Pancreas (tissue), 10 donors: Measurements from ENCODE around the gene PSORS1C1. TPM values are rescaled to one million over a fixed set of nuclear protein-coding genes. Genes with fewer than 3 reads are reported as not detected.
A peak's percentile ranks its signal among the peaks of the same experiment; 100 is the strongest.
"Not testable (repeated sequence)": the region's sequence is repeated elsewhere in the genome, so short reads cannot be mapped to it uniquely, and the experiment has no call there.

Experiments used
- ATAC-seq, 4 donors: fragments of 200-7000 bp; cut with Tn5 transposase; one replicate each; pipeline versions ENCODE4 v1.8.0 to v1.9.1; 2020; ENCODE audit warnings: mild to moderate bottlenecking in 4 of 4, moderate library complexity in 4 of 4
- DNase-seq, 6 donors: peaks; one replicate each; pipeline ENCODE4 v3.0.0-alpha.2; 2020
- FAIRE-seq: peaks from 2 replicates; lab custom pipeline; 2012; peaks lifted over from hg19 to GRCh38; lab: Jason Lieb, UNC
- H3K27ac ChIP-seq, 4 donors: fragments of 200-600 bp; sonication (generic); 1 replicate in 3 of 4; 2 replicates in 1 of 4; pipeline versions ENCODE4 v1.5.0 to v1.8.0; 2020
- H3K27me3 ChIP-seq, 4 donors: fragments of 200-600 bp; one replicate each; pipeline ENCODE4 v1.8.0; 2021
- H3K36me3 ChIP-seq, 3 donors: fragments of 200-600 bp; sonication (generic) in 1 of 3; one replicate each; pipeline versions ENCODE4 v1.5.0 to v1.8.0; 2020 to 2021
- H3K4me1 ChIP-seq, 3 donors: fragments of 200-600 bp; one replicate each; pipeline ENCODE4 v1.8.0; 2021
- H3K4me3 ChIP-seq, 4 donors: fragments of 200-600 bp; sonication (generic) in 2 of 4; one replicate each; pipeline versions ENCODE4 v1.5.0 to v1.8.0; 2020 to 2021
- H3K9me3 ChIP-seq, 4 donors: fragments of 200-600 bp; one replicate each; pipeline ENCODE4 v1.8.0; 2021
- WGBS, 2 donors: extraction: QIAGEN DNeasy Blood & Tissue Kit; methylation state at CpG; one replicate each; pipeline ENCODE4 v1.1.7; 2013; 5-methylcytosine and 5-hydroxymethylcytosine counted together
- intact Hi-C, 3 donors: fragments of 100-400 bp; cut with DNase I; formaldehyde crosslinking; loops; one replicate each; pipeline versions ENCODE4 v1.11.1 to v1.14.2; 2022
- polyA plus RNA-seq, 2 donors: library from polyadenylated mRNA; stranded (reverse); fragments of 200-250 nt; gene quantifications; one replicate each; pipeline ENCODE4 v1.2.3, GENCODE V29; 2013
- total RNA-seq, 6 donors: library from RNA; stranded (reverse); fragmentation: NEBNext Ultra II Directional in 4 of 6; extraction: Animal tissue kit (Norgen Biotek cat#: 25700) in 4 of 6; gene quantifications; one replicate each; pipeline versions ENCODE4 v1.2.1 to v1.2.4, GENCODE V29; 2021 to 2023
- TF ChIP-seq, protein P1 (sequence below), 4 donors: fragments of 200-600 bp; sonication (generic) in 3 of 4; IDR thresholded peaks; one replicate each; pipeline versions ENCODE4 v1.5.0 to v1.8.0; 2021; ENCODE audit warnings: antibody characterized with exemption in 4 of 4
- donor health status: healthy with polysubstance abuse.
- donor health status: DM: no; HTN: no; CAD: no; lungs with moderate emphysema.
- donor health status: DM: no; HTN: no; CAD: no.
- donor health status: control.
- donor health status: control.
- donor health status: Bipolar disorder and iron deficiency.
- donor health status: DM: yes; HTN: yes; CAD: no.
- donor health status: DM: no; HTN: no; CAD: no.
- donor health status: DM: no; HTN: no; CAD: no.
- donor health status: DM: yes; HTN: yes; CAD: no.

Gene PSORS1C1
- total and polyA plus RNA-seq, 8 donors = 0.06 to 1.9 (median 0.49) TPM

DNA sequence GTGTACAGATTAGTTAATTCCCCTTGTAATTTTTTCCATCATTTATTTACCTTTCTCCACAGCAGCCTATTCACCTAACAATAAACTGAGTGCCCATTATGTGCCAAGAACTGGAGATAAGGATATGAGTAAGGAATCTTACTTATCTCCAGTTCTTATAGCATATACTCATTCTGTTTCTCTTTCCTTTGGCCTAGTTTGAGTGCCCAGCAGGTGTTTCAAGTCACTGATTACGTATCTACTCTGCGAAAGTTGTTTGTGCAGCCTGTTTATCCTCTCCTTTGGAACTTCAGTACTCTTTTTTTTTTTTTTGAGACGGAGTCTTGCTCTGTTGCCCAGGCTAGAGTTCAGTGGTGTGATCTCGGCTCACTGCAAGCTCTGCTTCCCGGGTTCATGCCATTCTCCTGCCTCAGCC, 73.2 kb downstream of the PSORS1C1 start:
- peaks cover 13 to 30% (median 14%) of the 10 kb centered on the region in 3 donors for H3K4me1 ChIP-seq
- DNase-seq = peak in 2 of 6 donors; percentile 57 to 64
- H3K9me3 ChIP-seq = no peaks in the 10 kb centered on the region
- TF ChIP-seq, protein P1, sequence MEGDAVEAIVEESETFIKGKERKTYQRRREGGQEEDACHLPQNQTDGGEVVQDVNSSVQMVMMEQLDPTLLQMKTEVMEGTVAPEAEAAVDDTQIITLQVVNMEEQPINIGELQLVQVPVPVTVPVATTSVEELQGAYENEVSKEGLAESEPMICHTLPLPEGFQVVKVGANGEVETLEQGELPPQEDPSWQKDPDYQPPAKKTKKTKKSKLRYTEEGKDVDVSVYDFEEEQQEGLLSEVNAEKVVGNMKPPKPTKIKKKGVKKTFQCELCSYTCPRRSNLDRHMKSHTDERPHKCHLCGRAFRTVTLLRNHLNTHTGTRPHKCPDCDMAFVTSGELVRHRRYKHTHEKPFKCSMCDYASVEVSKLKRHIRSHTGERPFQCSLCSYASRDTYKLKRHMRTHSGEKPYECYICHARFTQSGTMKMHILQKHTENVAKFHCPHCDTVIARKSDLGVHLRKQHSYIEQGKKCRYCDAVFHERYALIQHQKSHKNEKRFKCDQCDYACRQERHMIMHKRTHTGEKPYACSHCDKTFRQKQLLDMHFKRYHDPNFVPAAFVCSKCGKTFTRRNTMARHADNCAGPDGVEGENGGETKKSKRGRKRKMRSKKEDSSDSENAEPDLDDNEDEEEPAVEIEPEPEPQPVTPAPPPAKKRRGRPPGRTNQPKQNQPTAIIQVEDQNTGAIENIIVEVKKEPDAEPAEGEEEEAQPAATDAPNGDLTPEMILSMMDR (IDR thresholded peaks at IDR 0.05) = no peak
- WGBS, 2 donors = 25 to 30% methylated on average over 5 of the region's 5 CpGs
- intact Hi-C loops = no loop called here
- no peak overlapping the region for H3K4me3 ChIP-seq
- FAIRE-seq = peak; percentile 29
- H3K27me3 ChIP-seq = no peaks in the 10 kb centered on the region
- H3K27ac ChIP-seq = peak overlapping the region; percentile 88 to 98 (median 94)
- ATAC-seq = peak; percentile 79 to 86 (median 82)
- no peaks in the 10 kb centered on the region for H3K36me3 ChIP-seq

DNA sequence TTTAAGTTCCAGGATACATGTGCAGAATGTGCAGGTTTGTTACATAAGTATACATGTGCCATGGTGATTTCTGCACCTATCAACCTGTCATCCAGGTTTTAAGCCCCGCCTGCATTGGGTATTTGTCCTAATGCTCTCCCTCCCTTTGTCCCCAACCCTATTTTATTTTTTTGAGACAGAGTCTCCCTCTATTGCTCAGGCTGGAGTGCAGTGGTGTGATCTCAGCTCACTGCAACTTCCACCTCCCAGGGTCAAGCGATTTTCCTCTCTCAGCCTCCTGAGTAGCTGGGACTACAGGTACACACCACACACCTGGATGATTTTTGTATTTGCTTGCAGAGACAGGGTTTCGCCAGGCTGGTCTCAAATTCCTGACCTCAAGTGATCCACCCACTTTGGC, 74.6 kb downstream of the PSORS1C1 start:
- ATAC-seq (peak; percentile 4 to 29 (median 12)), DNase-seq (peak in 1 of 6 donors; percentile 23)
- H3K9me3 ChIP-seq, intact Hi-C loops, H3K4me3 ChIP-seq, H3K27me3 ChIP-seq, H3K36me3 ChIP-seq, FAIRE-seq: not testable (repeated sequence)
- Histone ChIP-seq H3K4me1 (peaks cover 13 to 19% (median 14%) of the 10 kb centered on the region in 3 donors), H3K27ac (peak overlapping the region in 3 of 4 donors; percentile 88 to 98 (median 97))
- 42 to 45% methylated on average over 3 of the region's 3 CpGs for WGBS, 2 donors

Other genes with a start within 250 kb of the PSORS1C1 start
- 100 to 1,000 TPM in 4 of 6 donors, 10 to 100 TPM in 2; 92.7 to 160 (median 118) TPM for gene DDR1, start 230.3 kb upstream of the PSORS1C1 start, total RNA-seq
- gene DDR1, start 230.3 kb upstream of the PSORS1C1 start, polyA plus RNA-seq = 100 to 1,000 TPM; 103 to 149 TPM
- gene GTF2H4, start 206.6 kb upstream of the PSORS1C1 start, total RNA-seq = 10 to 100 TPM in 5 of 6 donors, 1 to 10 TPM in 1; 9.4 to 23.2 (median 13.0) TPM
- 10 to 100 TPM; 34.6 to 45.8 TPM for gene GTF2H4, start 206.6 kb upstream of the PSORS1C1 start, polyA plus RNA-seq
- 10 to 100 TPM; 11.3 to 25.8 (median 17.1) TPM for gene VARS2, start 200.6 kb upstream of the PSORS1C1 start, total RNA-seq
- 10 to 100 TPM; 40.4 to 40.6 TPM for gene VARS2, start 200.6 kb upstream of the PSORS1C1 start, polyA plus RNA-seq
- gene SFTA2, start 182.6 kb upstream of the PSORS1C1 start, total RNA-seq = 1 to 10 TPM in 5 of 6 donors, under 1 TPM in 1; 0.83 to 6.6 (median 2.1) TPM
- 10 to 100 TPM; 14.4 to 22.9 TPM for gene SFTA2, start 182.6 kb upstream of the PSORS1C1 start, polyA plus RNA-seq
- 1 to 10 TPM in 1 of 6 donors, under 1 TPM in 1, not detected in 4; 0.09 to 5.6 TPM for gene MUCL3, start 173.8 kb upstream of the PSORS1C1 start, total RNA-seq
- gene MUCL3, start 173.8 kb upstream of the PSORS1C1 start, polyA plus RNA-seq = 1 to 10 TPM in 1 of 2 donors, under 1 TPM in 1; 0.04 to 1.2 TPM
- gene MUC21, start 131.1 kb upstream of the PSORS1C1 start, total RNA-seq = not detected
- under 1 TPM; 0.07 to 0.23 TPM for gene MUC21, start 131.1 kb upstream of the PSORS1C1 start, polyA plus RNA-seq
- gene MUC22, start 104.3 kb upstream of the PSORS1C1 start, total RNA-seq = not detected
- under 1 TPM in 1 of 2 donors, not detected in 1; 0.02 TPM for gene MUC22, start 104.3 kb upstream of the PSORS1C1 start, polyA plus RNA-seq
- not detected for gene C6orf15, start 2.2 kb upstream of the PSORS1C1 start, total RNA-seq
- gene C6orf15, start 2.2 kb upstream of the PSORS1C1 start, polyA plus RNA-seq = not detected
- under 1 TPM in 1 of 6 donors, not detected in 5; 0.06 TPM for gene CDSN, start 5.6 kb downstream of the PSORS1C1 start, total RNA-seq
- gene CDSN, start 5.6 kb downstream of the PSORS1C1 start, polyA plus RNA-seq = under 1 TPM; 0.05 to 0.08 TPM
- gene PSORS1C2, start 24.3 kb downstream of the PSORS1C1 start, total RNA-seq = not detected
- not detected for gene PSORS1C2, start 24.3 kb downstream of the PSORS1C1 start, polyA plus RNA-seq
- 10 to 100 TPM in 5 of 6 donors, 1 to 10 TPM in 1; 6.7 to 19.3 (median 11.3) TPM for gene CCHCR1, start 43.0 kb downstream of the PSORS1C1 start, total RNA-seq
- 10 to 100 TPM; 22.3 to 27.0 TPM for gene CCHCR1, start 43.0 kb downstream of the PSORS1C1 start, polyA plus RNA-seq
- gene TCF19, start 43.8 kb downstream of the PSORS1C1 start, total RNA-seq = 1 to 10 TPM in 5 of 6 donors, under 1 TPM in 1; 0.83 to 2.4 (median 1.8) TPM
- 1 to 10 TPM; 1.9 to 3.4 TPM for gene TCF19, start 43.8 kb downstream of the PSORS1C1 start, polyA plus RNA-seq
- gene POU5F1, start 55.9 kb downstream of the PSORS1C1 start, total RNA-seq = 10 to 100 TPM in 1 of 6 donors, 1 to 10 TPM in 5; 1.1 to 23.6 (median 3.2) TPM
- 10 to 100 TPM in 1 of 2 donors, 1 to 10 TPM in 1; 8.6 to 32.1 TPM for gene POU5F1, start 55.9 kb downstream of the PSORS1C1 start, polyA plus RNA-seq
- gene HLA-C, start 157.3 kb downstream of the PSORS1C1 start, total RNA-seq = 100 to 1,000 TPM; 135 to 297 (median 208) TPM
- 100 to 1,000 TPM; 147 to 160 TPM for gene HLA-C, start 157.3 kb downstream of the PSORS1C1 start, polyA plus RNA-seq
- 1,000 to 10,000 TPM in 1 of 6 donors, 100 to 1,000 TPM in 5; 141 to 1,089 (median 229) TPM for gene HLA-B, start 242.4 kb downstream of the PSORS1C1 start, total RNA-seq
- 100 to 1,000 TPM; 269 to 373 TPM for gene HLA-B, start 242.4 kb downstream of the PSORS1C1 start, polyA plus RNA-seq